ENCODE data around the gene SLC35A5.

DNA sequence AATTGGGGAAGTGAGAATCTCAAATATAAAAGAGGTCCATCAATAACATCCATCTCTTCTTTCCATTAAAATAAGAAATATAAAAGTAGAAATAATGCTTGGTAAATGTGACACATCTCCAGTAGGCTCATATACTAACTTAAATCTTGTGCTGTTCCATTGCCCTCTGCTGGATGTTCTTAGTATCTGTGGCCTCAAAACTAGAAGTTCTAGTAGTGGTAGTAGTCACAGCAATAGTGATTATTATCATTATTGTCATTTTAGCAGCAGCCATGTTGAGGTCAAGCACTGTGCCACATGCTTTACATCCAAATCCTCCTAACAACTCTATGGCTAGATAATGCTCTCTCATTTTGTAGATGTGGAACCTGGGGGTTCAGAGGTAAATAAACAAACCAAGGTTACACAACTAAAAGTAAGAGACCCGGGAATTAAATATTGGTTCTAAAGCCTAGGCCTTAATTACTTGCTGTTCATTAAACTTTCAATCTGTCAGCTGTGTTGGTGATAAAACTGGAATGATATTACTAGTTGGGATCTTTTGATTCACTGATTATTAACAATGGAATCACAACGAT, 42.3 kb upstream of the SLC35A5 start:
- TF ChIP-seq, protein P1, sequence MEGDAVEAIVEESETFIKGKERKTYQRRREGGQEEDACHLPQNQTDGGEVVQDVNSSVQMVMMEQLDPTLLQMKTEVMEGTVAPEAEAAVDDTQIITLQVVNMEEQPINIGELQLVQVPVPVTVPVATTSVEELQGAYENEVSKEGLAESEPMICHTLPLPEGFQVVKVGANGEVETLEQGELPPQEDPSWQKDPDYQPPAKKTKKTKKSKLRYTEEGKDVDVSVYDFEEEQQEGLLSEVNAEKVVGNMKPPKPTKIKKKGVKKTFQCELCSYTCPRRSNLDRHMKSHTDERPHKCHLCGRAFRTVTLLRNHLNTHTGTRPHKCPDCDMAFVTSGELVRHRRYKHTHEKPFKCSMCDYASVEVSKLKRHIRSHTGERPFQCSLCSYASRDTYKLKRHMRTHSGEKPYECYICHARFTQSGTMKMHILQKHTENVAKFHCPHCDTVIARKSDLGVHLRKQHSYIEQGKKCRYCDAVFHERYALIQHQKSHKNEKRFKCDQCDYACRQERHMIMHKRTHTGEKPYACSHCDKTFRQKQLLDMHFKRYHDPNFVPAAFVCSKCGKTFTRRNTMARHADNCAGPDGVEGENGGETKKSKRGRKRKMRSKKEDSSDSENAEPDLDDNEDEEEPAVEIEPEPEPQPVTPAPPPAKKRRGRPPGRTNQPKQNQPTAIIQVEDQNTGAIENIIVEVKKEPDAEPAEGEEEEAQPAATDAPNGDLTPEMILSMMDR (IDR thresholded peaks at IDR 0.05), result peak; percentile 34 to 76 (median 66)
- TF ChIP-seq POLR2A (IDR thresholded peaks at IDR 0.05) (no peak), EP300 (IDR thresholded peaks at IDR 0.05) (no peak), POLR2AphosphoS5 (IDR thresholded peaks at IDR 0.05) (no peak)
